Measurements from ENCODE around the gene HDLBP.

Gene HDLBP

GRCh38 chr2:241209271-241209670 lies 106.2 kb downstream of the HDLBP start:
- no peak for TF ChIP-seq CTCF (IDR thresholded peaks at IDR 0.05; ENCODE audit: poor library complexity, severe bottlenecking)
- H3K4me1 ChIP-seq (ENCODE audit: insufficient read depth, poor library complexity, severe bottlenecking): no peaks in the 10 kb centered on the region
- H3K9me3 ChIP-seq (ENCODE audit: severe bottlenecking): no peaks in the 10 kb centered on the region
- no peak overlapping the region for H3K27ac ChIP-seq (ENCODE audit: poor library complexity, severe bottlenecking)
- ATAC-seq (ENCODE audit: low read depth) (no peak), DNase-seq (ENCODE audit: low spot score) (no peak)
- H3K4me3 ChIP-seq (ENCODE audit: severe bottlenecking): no peak overlapping the region
- no peaks in the 10 kb centered on the region for H3K36me3 ChIP-seq (ENCODE audit: low read depth)
- no peaks in the 10 kb centered on the region for H3K27me3 ChIP-seq (ENCODE audit: insufficient read depth, poor library complexity, severe bottlenecking)

GRCh38 chr2:241208058-241208457 lies 107.4 kb downstream of the HDLBP start:
- TF ChIP-seq CTCF (IDR thresholded peaks at IDR 0.05; ENCODE audit: poor library complexity, severe bottlenecking): no peak
- no peak for ATAC-seq (ENCODE audit: low read depth)
- H3K27ac ChIP-seq (ENCODE audit: poor library complexity, severe bottlenecking): no peak overlapping the region
- DNase-seq (ENCODE audit: low spot score): no peak
- no peaks in the 10 kb centered on the region for H3K27me3 ChIP-seq (ENCODE audit: insufficient read depth, poor library complexity, severe bottlenecking)
- no peaks in the 10 kb centered on the region for H3K9me3 ChIP-seq (ENCODE audit: severe bottlenecking)
- H3K4me3 ChIP-seq (ENCODE audit: severe bottlenecking): no peak overlapping the region
- no peaks in the 10 kb centered on the region for H3K4me1 ChIP-seq (ENCODE audit: insufficient read depth, poor library complexity, severe bottlenecking)
- no peaks in the 10 kb centered on the region for H3K36me3 ChIP-seq (ENCODE audit: low read depth)

- no peaks in the 10 kb centered on the region for H3K27me3 ChIP-seq (ENCODE audit: insufficient read depth, poor library complexity, severe bottlenecking)
- no peak overlapping the region for H3K27ac ChIP-seq (ENCODE audit: poor library complexity, severe bottlenecking)
- DNase-seq (ENCODE audit: low spot score) (no peak), ATAC-seq (ENCODE audit: low read depth) (0 out of 3 replicates have a peak, but pooled peaks have one; percentile 13)
- TF ChIP-seq CTCF (IDR thresholded peaks at IDR 0.05; ENCODE audit: poor library complexity, severe bottlenecking): no peak
- H3K9me3 ChIP-seq (ENCODE audit: severe bottlenecking): no peaks in the 10 kb centered on the region
- H3K36me3 ChIP-seq (ENCODE audit: low read depth): no peaks in the 10 kb centered on the region
- H3K4me3 ChIP-seq (ENCODE audit: severe bottlenecking): no peak overlapping the region
- H3K4me1 ChIP-seq (ENCODE audit: insufficient read depth, poor library complexity, severe bottlenecking): no peaks in the 10 kb centered on the region
Measured at GRCh38 chr2:241207641-241208040, 107.8 kb downstream of the HDLBP start.

GRCh38 chr2:241207151-241207550 lies 108.3 kb downstream of the HDLBP start:
- ATAC-seq (ENCODE audit: low read depth) (no peak), DNase-seq (ENCODE audit: low spot score) (no peak)
- H3K36me3 ChIP-seq (ENCODE audit: low read depth): no peaks in the 10 kb centered on the region
- H3K4me1 ChIP-seq (ENCODE audit: insufficient read depth, poor library complexity, severe bottlenecking): no peaks in the 10 kb centered on the region
- H3K9me3 ChIP-seq (ENCODE audit: severe bottlenecking): no peaks in the 10 kb centered on the region
- no peak overlapping the region for H3K4me3 ChIP-seq (ENCODE audit: severe bottlenecking)
- TF ChIP-seq CTCF (IDR thresholded peaks at IDR 0.05; ENCODE audit: poor library complexity, severe bottlenecking): no peak
- H3K27ac ChIP-seq (ENCODE audit: poor library complexity, severe bottlenecking): no peak overlapping the region
- H3K27me3 ChIP-seq (ENCODE audit: insufficient read depth, poor library complexity, severe bottlenecking): no peaks in the 10 kb centered on the region

- H3K27me3 ChIP-seq (ENCODE audit: insufficient read depth, poor library complexity, severe bottlenecking): no peaks in the 10 kb centered on the region
- no peaks in the 10 kb centered on the region for H3K36me3 ChIP-seq (ENCODE audit: low read depth)
- no peak for TF ChIP-seq CTCF (IDR thresholded peaks at IDR 0.05; ENCODE audit: poor library complexity, severe bottlenecking)
- DNase-seq (ENCODE audit: low spot score) (no peak), ATAC-seq (ENCODE audit: low read depth) (no peak)
- H3K4me3 ChIP-seq (ENCODE audit: severe bottlenecking): no peak overlapping the region
- H3K4me1 ChIP-seq (ENCODE audit: insufficient read depth, poor library complexity, severe bottlenecking): no peaks in the 10 kb centered on the region
- no peak overlapping the region for H3K27ac ChIP-seq (ENCODE audit: poor library complexity, severe bottlenecking)
- H3K9me3 ChIP-seq (ENCODE audit: severe bottlenecking): no peaks in the 10 kb centered on the region
Measured at GRCh38 chr2:241205086-241205485, 110.4 kb downstream of the HDLBP start.

All from RWPE2 (cell line).